HG03108 (cell line): Measurements from ENCODE around the gene TRUB1.
A peak's percentile ranks its signal among the peaks of the same experiment; 100 is the strongest.
"Not testable (repeated sequence)": the region's sequence is repeated elsewhere in the genome, so short reads cannot be mapped to it uniquely, and the experiment has no call there.

Experiments
- ATAC-seq: cut with Tn5 transposase; IDR thresholded peaks from one replicate; pipeline ENCODE4 v1.9.1; 2021; ENCODE audit warnings: moderate library complexity; ENCODE audit not compliant: unreplicated experiment

TRUB1 gene

DNA sequence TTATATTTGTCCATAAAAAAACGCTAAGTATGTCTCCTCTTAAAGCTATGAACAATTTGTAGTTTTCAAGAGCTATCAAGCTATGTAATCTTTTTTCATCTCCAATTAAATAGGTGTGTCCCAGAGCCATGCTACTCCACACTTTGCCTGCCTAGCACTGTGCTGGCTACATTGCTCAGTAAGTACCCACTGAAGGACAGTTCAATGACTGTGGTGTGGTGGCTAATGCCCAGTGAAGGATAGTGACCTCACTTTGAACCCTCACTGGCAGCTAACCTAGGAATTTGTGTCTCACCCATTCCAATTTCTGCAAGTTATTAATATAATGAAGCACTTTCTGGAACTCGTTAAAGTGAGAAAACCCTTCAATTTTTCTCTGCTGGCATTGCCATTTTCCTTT, 14.4 kb upstream of the TRUB1 start:
- no peak for ATAC-seq

GRCh38 chr10:114925587-114926586, 12.1 kb upstream of the TRUB1 start:
- ATAC-seq, result peak; percentile 79

DNA sequence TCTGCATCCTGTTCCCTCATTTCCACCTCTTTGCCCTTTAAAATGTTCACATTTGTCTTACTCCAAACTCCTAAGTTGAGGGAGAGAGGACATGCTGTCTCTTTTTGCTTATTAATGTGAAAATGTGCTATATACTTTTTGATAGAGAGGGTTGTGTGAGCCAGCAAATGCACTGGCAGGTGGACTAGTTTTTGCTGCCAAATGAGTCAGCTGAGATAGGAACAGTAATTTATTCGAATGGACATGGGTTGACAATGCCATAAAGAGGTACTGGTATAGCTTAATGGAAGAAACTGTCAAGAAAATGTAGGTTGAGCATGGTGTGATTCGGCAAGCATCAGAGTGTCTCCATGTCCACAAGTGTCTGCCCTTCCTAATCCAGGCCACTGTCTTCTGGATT, 9.2 kb upstream of the TRUB1 start:
- no peak for ATAC-seq

GRCh38 chr10:114930320-114930719, 7.7 kb upstream of the TRUB1 start:
- ATAC-seq, result no peak

DNA sequence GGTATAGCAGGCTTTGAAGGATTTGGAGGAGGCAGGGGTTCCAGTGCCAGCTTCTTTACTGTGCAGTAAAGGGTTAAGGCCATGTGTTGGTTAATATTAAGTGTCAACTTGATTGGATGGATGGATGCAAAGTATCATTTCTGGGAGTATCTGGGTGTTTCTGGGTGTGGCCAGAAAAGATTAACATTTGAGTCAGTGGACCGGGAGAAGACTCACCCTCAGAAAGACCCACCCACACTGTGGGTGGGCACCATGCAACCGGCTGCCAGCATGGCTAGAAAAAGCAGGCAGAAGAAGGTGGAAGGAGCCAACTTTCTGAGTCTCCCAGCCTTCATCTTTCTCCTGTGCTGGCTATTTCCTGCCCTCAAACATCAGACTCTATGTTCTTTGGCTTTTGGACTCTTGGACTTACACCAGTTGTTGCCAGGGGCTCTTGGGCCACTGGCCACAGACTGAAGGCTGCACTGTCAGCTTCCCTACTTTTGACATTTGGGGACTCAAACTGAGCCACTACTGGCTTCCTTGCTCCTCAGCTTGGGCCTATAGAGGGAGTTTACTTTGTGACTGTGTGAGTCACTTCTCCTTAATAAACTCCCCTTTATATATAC, 6.8 kb upstream of the TRUB1 start:
- no peak for ATAC-seq

DNA sequence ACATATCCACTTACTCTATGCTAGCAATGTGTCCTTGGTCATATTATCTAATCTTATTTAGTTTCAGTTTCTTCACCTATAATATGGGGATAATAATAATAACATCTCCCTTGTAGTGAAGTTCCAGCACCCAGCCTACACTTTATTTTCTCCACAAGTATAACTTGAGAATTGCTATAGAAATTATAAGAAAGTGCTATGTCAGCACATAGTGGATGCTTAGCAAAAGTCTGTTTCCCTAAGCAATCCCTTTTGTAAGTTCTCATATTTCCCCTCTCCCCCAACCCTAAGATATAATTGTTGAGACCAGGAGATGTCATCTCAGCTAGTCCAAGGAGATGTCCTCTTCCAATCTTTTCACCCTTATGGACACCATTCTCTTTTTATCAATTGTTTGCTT, 5.8 kb upstream of the TRUB1 start:
- no peak for ATAC-seq

GRCh38 chr10:114932945-114933344, 5.0 kb upstream of the TRUB1 start:
- ATAC-seq, result no peak

DNA sequence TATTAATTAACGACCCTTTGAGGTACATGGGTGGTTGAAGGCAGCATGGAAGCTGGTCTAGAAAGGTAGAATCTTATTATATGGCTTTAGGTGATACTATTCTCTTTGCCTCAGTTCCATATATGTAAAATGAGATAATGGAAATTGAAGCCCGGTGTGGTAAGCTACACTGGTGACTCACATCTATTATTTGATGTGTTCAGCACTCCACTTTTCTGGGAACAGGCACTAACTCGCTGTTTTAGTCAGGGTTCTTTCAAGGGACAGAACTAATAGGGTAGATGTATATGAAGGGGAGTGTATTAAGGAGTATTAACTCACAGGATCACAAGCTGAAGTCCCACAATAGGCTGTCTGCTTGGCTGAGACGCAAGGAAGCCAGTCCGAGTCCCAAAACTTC, 4.4 kb upstream of the TRUB1 start:
- no peak for ATAC-seq

DNA sequence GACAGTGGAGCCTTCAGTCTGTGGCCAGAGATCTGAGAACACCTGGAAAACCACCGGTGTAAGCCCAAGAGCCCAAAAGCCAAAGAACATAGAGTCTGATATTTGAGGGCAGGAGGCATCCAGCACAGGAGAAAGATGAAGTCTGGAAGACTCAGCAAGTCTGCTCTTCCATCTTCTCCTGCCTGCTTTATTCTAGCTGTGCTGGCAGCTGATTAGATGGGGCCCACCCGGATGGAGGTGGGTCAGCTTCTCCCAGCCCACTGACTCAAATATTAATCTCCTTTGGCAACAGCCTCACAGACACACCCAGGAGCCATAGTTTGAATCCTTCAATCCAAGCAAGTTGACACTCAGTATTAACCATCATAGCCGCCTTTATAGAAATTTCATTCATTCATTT, 4.0 kb upstream of the TRUB1 start:
- ATAC-seq, result not testable (repeated sequence)

DNA sequence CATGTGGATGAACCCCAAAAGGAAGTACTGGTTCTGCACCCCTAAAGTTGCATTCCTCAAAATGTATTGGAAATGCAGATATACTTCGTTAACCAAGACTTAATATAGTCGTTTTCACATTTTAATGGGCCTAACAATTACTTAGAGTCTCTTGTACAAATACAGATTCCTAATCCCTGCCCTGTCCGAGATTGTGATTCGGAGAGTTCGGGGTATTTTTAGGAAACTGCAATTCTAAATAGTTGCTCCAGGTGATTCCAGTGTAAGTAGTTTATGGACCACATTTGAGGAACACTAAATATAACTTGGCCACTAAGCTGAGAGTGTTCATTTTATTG, 830 bp downstream of the TRUB1 start:
- ATAC-seq, result no peak

DNA sequence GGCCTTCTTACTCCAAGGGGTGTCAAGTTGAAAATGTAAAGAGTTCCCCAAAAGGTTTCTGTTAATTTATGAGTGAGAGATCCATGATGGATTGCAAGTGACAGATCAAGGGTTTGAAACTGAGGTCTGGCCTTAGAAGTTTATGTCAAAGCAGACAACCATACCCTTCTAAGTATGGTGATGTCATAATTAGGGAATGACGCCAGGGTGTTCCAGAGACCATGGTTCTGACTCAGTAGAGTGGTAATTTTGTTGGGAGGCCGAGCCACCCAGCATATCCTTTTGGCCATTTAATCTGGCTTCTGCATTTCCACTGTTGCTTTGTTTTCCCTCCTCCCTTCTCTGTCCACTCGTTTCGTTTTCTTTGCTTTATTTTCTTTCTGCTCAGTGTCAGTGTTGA, 2.7 kb downstream of the TRUB1 start:
- no peak for ATAC-seq

GRCh38 chr10:114943000-114943399, 5.0 kb downstream of the TRUB1 start:
- ATAC-seq, result no peak

- ATAC-seq, result peak; percentile 49
Observed at GRCh38 chr10:114953047-114953446, 15.1 kb downstream of the TRUB1 start.

DNA sequence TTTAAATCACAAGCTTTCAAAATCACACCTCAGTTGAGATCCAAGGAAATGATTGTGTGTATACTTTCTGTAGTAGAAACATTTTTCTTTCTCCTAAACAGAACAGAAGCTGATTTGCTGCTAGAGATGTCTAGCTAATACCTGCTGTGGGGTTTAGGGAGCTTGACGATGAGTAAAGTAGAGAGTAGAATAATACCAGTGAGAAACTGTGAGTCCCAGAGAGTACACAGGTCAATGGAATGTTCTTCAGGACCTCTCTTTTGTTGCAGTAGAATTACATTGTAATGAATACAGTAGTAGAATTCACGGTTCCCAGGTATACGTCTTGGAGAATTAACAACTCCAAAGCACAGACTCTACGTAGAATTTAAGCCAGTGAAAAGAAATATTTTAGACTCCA, 18.0 kb downstream of the TRUB1 start:
- ATAC-seq, result no peak

- no peak for ATAC-seq
Observed at GRCh38 chr10:114956466-114956865, 18.5 kb downstream of the TRUB1 start.

DNA sequence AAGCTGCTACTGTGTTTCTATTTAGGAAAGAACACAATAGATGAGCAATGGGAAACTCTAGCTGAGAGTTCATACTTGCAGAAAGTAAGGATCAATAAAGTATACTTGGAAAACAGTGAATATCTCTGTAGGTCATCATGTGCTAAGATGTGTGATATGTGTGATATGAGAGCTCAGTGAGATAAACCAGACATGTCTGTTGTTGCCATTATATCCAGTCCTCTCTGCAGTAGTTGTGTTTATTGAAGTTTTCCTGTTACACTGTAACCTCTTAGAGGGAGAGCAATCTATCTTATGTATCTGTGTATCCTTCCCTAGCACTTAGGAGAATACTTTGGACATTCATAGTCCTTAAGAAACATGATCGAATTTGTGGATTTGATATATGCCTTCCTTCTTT, 19.1 kb downstream of the TRUB1 start:
- no peak for ATAC-seq

- ATAC-seq, result no peak
Observed at GRCh38 chr10:114957673-114958072, 19.7 kb downstream of the TRUB1 start.

GRCh38 chr10:114962441-114962840, 24.4 kb downstream of the TRUB1 start:
- no peak for ATAC-seq

DNA sequence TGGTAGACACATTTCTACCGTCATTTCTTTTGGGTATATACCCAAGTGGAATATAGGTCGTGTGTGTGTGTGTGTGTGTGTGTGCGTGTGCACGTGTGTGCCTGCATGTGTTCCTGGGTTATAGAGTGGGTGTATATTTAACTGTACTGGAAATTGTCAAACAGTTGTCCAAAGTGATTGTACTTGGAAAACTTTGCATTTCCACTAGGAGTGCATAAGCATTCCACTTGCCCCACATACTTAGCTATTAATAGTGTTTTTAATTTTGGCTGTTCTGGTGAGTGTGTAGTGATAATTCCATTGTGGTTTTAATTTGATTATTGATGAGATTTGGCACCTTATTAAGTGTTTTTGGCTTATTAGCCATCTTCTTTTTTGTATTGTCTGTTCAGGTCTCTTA, 25.9 kb downstream of the TRUB1 start:
- ATAC-seq, result no peak

- no peak for ATAC-seq
Observed at GRCh38 chr10:114967071-114967470, 29.1 kb downstream of the TRUB1 start.

DNA sequence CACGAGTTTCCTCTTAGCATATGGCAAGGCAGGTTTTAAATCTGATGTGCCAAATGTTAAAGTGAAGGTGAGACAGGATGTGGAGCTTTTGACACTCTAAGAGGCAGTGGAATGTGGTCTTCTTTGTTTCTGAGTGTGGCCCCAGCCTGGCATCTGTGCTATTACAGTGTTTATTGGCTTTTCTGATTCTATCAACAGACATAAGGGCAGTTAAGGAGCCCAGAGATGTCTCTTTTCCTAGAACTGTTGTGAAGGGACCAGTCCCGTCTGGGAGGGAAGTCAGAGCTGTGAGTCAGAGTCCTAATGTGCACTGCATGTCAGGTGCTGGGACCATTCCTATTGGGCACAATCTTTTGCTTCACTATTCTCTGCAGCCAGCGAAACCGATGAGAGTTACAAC, 32.5 kb downstream of the TRUB1 start:
- no peak for ATAC-seq

DNA sequence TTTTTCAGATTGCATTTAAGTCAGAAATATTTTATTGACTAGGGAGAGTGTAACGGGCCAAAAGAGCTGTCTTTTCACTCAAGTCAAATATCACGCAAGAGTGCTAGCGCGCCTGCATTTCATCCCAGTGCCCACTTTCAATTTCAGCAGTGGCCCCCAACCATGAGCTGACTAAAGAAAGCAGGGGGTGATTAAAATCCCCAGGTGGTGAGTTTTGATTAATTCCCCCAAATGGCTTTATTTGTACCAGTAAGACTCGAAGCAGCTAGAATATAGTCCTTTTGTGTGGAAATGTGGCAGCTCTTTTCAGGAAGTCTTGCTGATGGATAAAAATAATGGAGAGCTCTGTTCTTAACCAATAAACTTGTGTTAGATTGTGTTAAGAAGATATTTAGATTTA, 35.3 kb downstream of the TRUB1 start:
- no peak for ATAC-seq

DNA sequence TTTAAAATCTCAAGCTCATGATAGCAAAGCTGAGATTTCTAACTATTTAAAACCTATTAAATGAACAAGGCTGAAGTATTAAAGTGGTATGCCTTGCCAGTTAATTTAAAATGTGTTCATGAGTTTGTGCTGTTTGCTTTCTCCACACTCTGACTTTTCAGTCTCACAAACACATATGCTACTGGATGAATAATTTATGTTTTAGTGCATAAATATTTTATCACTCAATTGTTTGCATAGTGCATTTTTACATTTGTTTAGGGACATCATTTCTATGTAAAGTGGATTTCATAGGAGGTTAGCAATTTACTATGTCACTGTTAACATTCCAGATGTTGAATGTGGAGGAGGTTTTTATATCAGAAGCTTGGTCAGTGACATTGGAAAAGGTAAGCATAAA, 36.0 kb downstream of the TRUB1 start:
- ATAC-seq, result no peak
